Tibial artery (tissue), 4 donors: ENCODE data around the gene GLB1L2.

Source experiments
- DNase-seq, 2 donors: peaks; one replicate each; pipeline ENCODE4 v3.0.0-alpha.2; 2019
- H3K27ac ChIP-seq, 2 donors: fragments of 200-600 bp; sonication (generic) in 1 of 2; 1 replicate in 1 of 2; 2 replicates in 1 of 2; pipeline ENCODE4 v1.5.1; 2018 to 2019; ENCODE audit warnings: mild to moderate bottlenecking in 1 of 2
- H3K27me3 ChIP-seq, 2 donors: fragments of 200-600 bp; sonication (generic) in 1 of 2; one replicate each; pipeline versions ENCODE4 v1.5.1 to v1.6.0; 2016 to 2019
- H3K36me3 ChIP-seq, 3 donors: fragments of 200-600 bp; sonication (generic) in 2 of 3; one replicate each; pipeline ENCODE4 v1.5.1; 2016 to 2019; ENCODE audit warnings: mild to moderate bottlenecking in 2 of 3
- H3K4me1 ChIP-seq, 4 donors: fragments of 200-600 bp; sonication (generic) in 2 of 4; 1 replicate in 3 of 4; 2 replicates in 1 of 4; pipeline ENCODE4 v1.5.1; 2016 to 2019
- H3K4me3 ChIP-seq, 2 donors: fragments of 200-600 bp; sonication (generic) in 1 of 2; 1 replicate in 1 of 2; 2 replicates in 1 of 2; pipeline ENCODE4 v1.5.1; 2018 to 2019; ENCODE audit warnings: mild to moderate bottlenecking in 2 of 2
- H3K9me3 ChIP-seq, 3 donors: fragments of 200-600 bp; sonication (generic) in 1 of 3; one replicate each; pipeline ENCODE4 v1.5.1; 2016 to 2019
- intact Hi-C: fragments of 100-400 bp; cut with DNase I; formaldehyde crosslinking; loops from one replicate; pipeline ENCODE4 v1.15.0; 2023; ENCODE audit warnings: low total_unique reads
- TF ChIP-seq, protein P1 (sequence below), 2 experiments: fragments of 200-600 bp in 1 of 2; fragments of 450-650 bp in 1 of 2; IDR thresholded peaks; one replicate each; pipeline ENCODE4 v1.5.1; 2017 to 2019; ENCODE audit warnings: antibody characterized with exemption in 2 of 2, mild to moderate bottlenecking in 1 of 2, moderate library complexity in 1 of 2

Gene GLB1L2

DNA sequence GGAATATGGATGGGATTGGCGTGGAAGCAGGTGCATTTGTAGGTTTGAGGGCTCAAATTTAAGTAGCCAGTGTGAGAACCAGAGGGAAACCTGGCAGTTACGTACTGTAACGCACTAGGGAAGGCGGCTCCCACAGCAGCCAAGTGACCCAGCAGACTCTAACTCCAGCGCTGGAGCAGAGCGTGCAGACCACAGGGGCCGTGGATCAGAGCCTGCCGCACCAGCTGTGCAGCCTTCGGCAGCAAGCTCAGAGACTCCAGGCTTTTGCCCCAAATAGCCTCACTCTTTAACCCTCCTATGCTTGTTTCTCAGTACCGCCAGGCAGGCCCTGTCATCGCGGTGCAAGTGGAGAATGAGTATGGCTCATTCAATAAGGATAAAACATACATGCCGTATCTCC is 43.3 kb upstream of the GLB1L2 start:
- intact Hi-C loops, result no loop called here

GRCh38 chr11:134289167-134289566 is 42.6 kb upstream of the GLB1L2 start:
- TF ChIP-seq, protein P1, sequence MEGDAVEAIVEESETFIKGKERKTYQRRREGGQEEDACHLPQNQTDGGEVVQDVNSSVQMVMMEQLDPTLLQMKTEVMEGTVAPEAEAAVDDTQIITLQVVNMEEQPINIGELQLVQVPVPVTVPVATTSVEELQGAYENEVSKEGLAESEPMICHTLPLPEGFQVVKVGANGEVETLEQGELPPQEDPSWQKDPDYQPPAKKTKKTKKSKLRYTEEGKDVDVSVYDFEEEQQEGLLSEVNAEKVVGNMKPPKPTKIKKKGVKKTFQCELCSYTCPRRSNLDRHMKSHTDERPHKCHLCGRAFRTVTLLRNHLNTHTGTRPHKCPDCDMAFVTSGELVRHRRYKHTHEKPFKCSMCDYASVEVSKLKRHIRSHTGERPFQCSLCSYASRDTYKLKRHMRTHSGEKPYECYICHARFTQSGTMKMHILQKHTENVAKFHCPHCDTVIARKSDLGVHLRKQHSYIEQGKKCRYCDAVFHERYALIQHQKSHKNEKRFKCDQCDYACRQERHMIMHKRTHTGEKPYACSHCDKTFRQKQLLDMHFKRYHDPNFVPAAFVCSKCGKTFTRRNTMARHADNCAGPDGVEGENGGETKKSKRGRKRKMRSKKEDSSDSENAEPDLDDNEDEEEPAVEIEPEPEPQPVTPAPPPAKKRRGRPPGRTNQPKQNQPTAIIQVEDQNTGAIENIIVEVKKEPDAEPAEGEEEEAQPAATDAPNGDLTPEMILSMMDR (IDR thresholded peaks at IDR 0.05), result no peak
- DNase-seq, result no peak
- H3K27me3 ChIP-seq, result peaks cover 0 to 6% of the 10 kb centered on the region in 2 donors
- H3K36me3 ChIP-seq, result no peaks in the 10 kb centered on the region
- intact Hi-C loops, result no loop called here
- H3K4me3 ChIP-seq, result no peak overlapping the region
- no peak overlapping the region for H3K27ac ChIP-seq
- no peaks in the 10 kb centered on the region for H3K4me1 ChIP-seq
- no peaks in the 10 kb centered on the region for H3K9me3 ChIP-seq

More for the DNA sequence above, 43.3 kb upstream of the GLB1L2 start:
- Histone ChIP-seq H3K9me3 (no peaks in the 10 kb centered on the region), H3K27ac (no peak overlapping the region), H3K4me1 (no peaks in the 10 kb centered on the region), H3K27me3 (peaks cover 0 to 6% of the 10 kb centered on the region in 2 donors), H3K36me3 (no peaks in the 10 kb centered on the region), H3K4me3 (no peak overlapping the region)
- TF ChIP-seq, protein P1 (IDR thresholded peaks at IDR 0.05), result no peak
- DNase-seq, result no peak

GRCh38 chr11:134289789-134290188 is 42.0 kb upstream of the GLB1L2 start:
- H3K4me3 ChIP-seq, result no peak overlapping the region
- no peaks in the 10 kb centered on the region for H3K36me3 ChIP-seq
- DNase-seq, result no peak
- TF ChIP-seq, protein P1 (IDR thresholded peaks at IDR 0.05), result no peak
- no peaks in the 10 kb centered on the region for H3K4me1 ChIP-seq
- intact Hi-C loops, result no loop called here
- H3K27ac ChIP-seq, result no peak overlapping the region
- no peaks in the 10 kb centered on the region for H3K9me3 ChIP-seq
- peaks cover 0 to 6% of the 10 kb centered on the region in 2 donors for H3K27me3 ChIP-seq

DNA sequence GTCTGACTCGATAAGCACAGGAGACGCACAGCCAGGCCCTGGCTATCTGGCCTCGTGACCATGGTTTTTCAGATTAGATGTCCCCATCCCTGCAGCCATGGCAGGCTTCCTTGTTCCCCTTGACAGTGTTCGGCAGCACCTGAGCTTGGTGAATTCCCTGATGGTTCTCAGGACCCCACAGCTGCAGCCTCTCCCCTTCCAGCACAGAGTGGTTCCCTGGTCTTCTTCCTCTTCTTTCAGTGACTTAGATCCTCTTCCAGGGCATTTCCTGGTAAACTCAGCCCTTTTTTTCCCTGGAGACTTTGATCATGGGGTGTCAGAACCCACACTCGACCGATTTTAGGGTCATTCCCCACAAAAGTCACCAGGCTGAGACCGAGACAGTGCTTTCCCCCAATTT is 41.1 kb upstream of the GLB1L2 start:
- TF ChIP-seq, protein P1 (IDR thresholded peaks at IDR 0.05), result no peak
- intact Hi-C loops, result no loop called here
- H3K4me1 ChIP-seq, result no peaks in the 10 kb centered on the region
- H3K27ac ChIP-seq, result no peak overlapping the region
- peaks cover 0 to 6% of the 10 kb centered on the region in 2 donors for H3K27me3 ChIP-seq
- H3K36me3 ChIP-seq, result no peaks in the 10 kb centered on the region
- H3K4me3 ChIP-seq, result no peak overlapping the region
- no peaks in the 10 kb centered on the region for H3K9me3 ChIP-seq
- no peak for DNase-seq

DNA sequence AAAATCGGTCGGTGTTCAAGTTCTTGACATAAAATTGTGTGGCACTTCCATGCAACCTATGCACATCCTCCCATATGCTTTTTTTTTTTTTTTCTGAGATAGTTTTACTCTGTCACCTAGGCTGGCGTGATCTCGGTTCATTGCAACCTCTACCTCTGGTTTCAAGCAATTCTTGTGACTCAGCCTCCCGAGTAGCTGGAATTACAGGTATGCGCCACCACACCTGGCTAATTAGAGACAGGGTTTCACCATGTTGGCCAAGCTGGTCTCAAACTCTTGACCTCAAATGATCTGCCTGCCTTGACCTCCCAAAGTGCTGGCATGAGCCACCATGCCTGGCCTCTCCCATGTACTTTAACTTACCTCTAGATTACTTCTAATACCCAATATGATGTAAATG is 40.6 kb upstream of the GLB1L2 start:
- Histone ChIP-seq H3K27me3 (peaks cover 0 to 6% of the 10 kb centered on the region in 2 donors), H3K36me3 (no peaks in the 10 kb centered on the region), H3K4me3 (no peak overlapping the region), H3K9me3 (no peaks in the 10 kb centered on the region), H3K27ac (no peak overlapping the region), H3K4me1 (no peaks in the 10 kb centered on the region)
- TF ChIP-seq, protein P1 (IDR thresholded peaks at IDR 0.05), result no peak
- DNase-seq, result no peak
- intact Hi-C loops, result no loop called here

DNA sequence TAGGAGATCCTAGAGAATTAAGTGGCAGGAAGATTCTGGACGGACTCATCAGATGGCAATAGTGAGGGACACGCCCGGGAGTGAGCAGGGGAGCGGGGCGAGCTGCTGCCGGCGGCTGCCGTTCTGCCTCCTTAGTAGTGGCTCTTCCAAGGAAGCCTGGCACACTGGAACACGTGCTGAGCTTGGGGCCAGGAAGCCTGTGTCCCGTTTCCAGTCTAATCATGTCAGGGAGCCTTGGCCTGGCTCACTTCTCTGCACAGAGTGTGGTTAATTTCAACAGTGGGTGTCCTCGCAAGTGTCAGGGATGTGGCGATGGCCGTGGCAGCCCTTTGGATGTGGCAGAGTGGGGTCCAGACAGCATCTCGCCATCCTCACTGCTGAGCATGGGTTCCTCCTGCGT is 39.1 kb upstream of the GLB1L2 start:
- no peaks in the 10 kb centered on the region for H3K4me1 ChIP-seq
- no peak overlapping the region for H3K27ac ChIP-seq
- peaks cover 0 to 6% of the 10 kb centered on the region in 2 donors for H3K27me3 ChIP-seq
- DNase-seq, result no peak
- no peaks in the 10 kb centered on the region for H3K36me3 ChIP-seq
- TF ChIP-seq, protein P1 (IDR thresholded peaks at IDR 0.05), result no peak
- no peak overlapping the region for H3K4me3 ChIP-seq
- no peaks in the 10 kb centered on the region for H3K9me3 ChIP-seq
- intact Hi-C loops, result no loop called here
